Astrocyte (in vitro differentiated cells and primary cell): ENCODE measurements around the gene UQCC3. TPM values are rescaled to one million over a fixed set of nuclear protein-coding genes. Genes with fewer than 3 reads are reported as not detected.
"Not testable (repeated sequence)": the region's sequence is repeated elsewhere in the genome, so short reads cannot be mapped to it uniquely, and the experiment has no call there.

ENCODE experiments used
- DNase-seq: peaks from one replicate; pipeline ENCODE4 v3.0.0-alpha.2; 2010; ENCODE audit warnings: low read depth
- FAIRE-seq: peaks from 2 replicates; lab custom pipeline; 2011; peaks lifted over from hg19 to GRCh38; lab: Jason Lieb, UNC
- H2AFZ ChIP-seq: 2 replicates; pipeline ENCODE4 v1.6.0; 2012; ENCODE audit warnings: low read depth, low read length, inconsistent platforms
- H3K27ac ChIP-seq: 2 replicates; pipeline ENCODE4 v1.5.1; 2011; ENCODE audit warnings: low read depth, low read length, inconsistent platforms
- H3K27me3 ChIP-seq: 2 replicates; pipeline ENCODE4 v1.6.0; 2011; ENCODE audit warnings: low read length, inconsistent platforms; ENCODE audit not compliant: insufficient read depth
- H3K36me3 ChIP-seq: 2 replicates; pipeline ENCODE4 v1.5.1; 2011; ENCODE audit warnings: low read length, inconsistent platforms; ENCODE audit not compliant: insufficient read depth
- H3K4me1 ChIP-seq: 2 replicates; pipeline ENCODE4 v1.5.1; 2011; ENCODE audit warnings: low read length, inconsistent platforms; ENCODE audit not compliant: insufficient read depth
- H3K4me2 ChIP-seq: 2 replicates; pipeline ENCODE4 v1.6.0; 2012; ENCODE audit warnings: low read length, inconsistent platforms
- H3K4me3 ChIP-seq: 2 replicates; pipeline ENCODE4 v1.5.1; 2011; ENCODE audit warnings: low read depth, mild to moderate bottlenecking, low read length, inconsistent platforms; ENCODE audit not compliant: insufficient read depth
- H3K79me2 ChIP-seq: 2 replicates; pipeline ENCODE4 v1.6.0; 2012; ENCODE audit warnings: mild to moderate bottlenecking, low read length, inconsistent platforms; ENCODE audit not compliant: insufficient read depth
- H3K9ac ChIP-seq: 2 replicates; pipeline ENCODE4 v1.6.0; 2012; ENCODE audit warnings: mild to moderate bottlenecking, low read length, inconsistent platforms
- H3K9me3 ChIP-seq: 2 replicates; pipeline ENCODE4 v1.5.1; 2012; ENCODE audit warnings: low read depth, mild to moderate bottlenecking, low read length, inconsistent platforms; ENCODE audit not compliant: insufficient read depth
- H4K20me1 ChIP-seq: 2 replicates; pipeline ENCODE4 v1.6.0; 2012; ENCODE audit warnings: low read length, inconsistent platforms; ENCODE audit not compliant: insufficient read depth
- H3K27ac Mint-ChIP-seq: one replicate; pipeline ENCODE4 v1.8.0; 2021; ENCODE audit warnings: mild to moderate bottlenecking, mixed read lengths; ENCODE audit not compliant: unreplicated experiment
- H3K27me3 Mint-ChIP-seq: one replicate; pipeline ENCODE4 v1.8.0; 2021; ENCODE audit warnings: low read depth, mixed read lengths; ENCODE audit not compliant: unreplicated experiment
- H3K36me3 Mint-ChIP-seq: one replicate; pipeline ENCODE4 v1.8.0; 2021; ENCODE audit warnings: low read depth, mixed read lengths; ENCODE audit not compliant: unreplicated experiment
- H3K4me1 Mint-ChIP-seq: one replicate; pipeline ENCODE4 v1.8.0; 2021; ENCODE audit warnings: low read depth, mixed read lengths; ENCODE audit not compliant: unreplicated experiment
- H3K4me3 Mint-ChIP-seq: one replicate; pipeline ENCODE4 v1.8.0; 2021; ENCODE audit warnings: mild to moderate bottlenecking, moderate library complexity, mixed read lengths; ENCODE audit not compliant: unreplicated experiment
- H3K9me3 Mint-ChIP-seq: one replicate; pipeline ENCODE4 v1.8.0; 2021; ENCODE audit warnings: mild to moderate bottlenecking, mixed read lengths; ENCODE audit not compliant: unreplicated experiment
- CTCF ChIP-seq: IDR thresholded peaks from 2 replicates; pipeline ENCODE4 v1.5.1; 2011; ENCODE audit warnings: low read depth, mild to moderate bottlenecking, inconsistent platforms, low read length, moderate library complexity; ENCODE audit not compliant: insufficient read depth
- EZH2 ChIP-seq: IDR thresholded peaks from 2 replicates; pipeline ENCODE4 v1.6.1; 2012; ENCODE audit warnings: mild to moderate bottlenecking, low read length, inconsistent platforms; ENCODE audit not compliant: insufficient read depth
- total RNA-seq: library from RNA; stranded (reverse); gene quantifications from 2 replicates; pipeline ENCODE4 v1.2.1, GENCODE V29; 2021

UQCC3 gene
- total RNA-seq, 1 donor from 2014 or later: 8.7 TPM

DNA sequence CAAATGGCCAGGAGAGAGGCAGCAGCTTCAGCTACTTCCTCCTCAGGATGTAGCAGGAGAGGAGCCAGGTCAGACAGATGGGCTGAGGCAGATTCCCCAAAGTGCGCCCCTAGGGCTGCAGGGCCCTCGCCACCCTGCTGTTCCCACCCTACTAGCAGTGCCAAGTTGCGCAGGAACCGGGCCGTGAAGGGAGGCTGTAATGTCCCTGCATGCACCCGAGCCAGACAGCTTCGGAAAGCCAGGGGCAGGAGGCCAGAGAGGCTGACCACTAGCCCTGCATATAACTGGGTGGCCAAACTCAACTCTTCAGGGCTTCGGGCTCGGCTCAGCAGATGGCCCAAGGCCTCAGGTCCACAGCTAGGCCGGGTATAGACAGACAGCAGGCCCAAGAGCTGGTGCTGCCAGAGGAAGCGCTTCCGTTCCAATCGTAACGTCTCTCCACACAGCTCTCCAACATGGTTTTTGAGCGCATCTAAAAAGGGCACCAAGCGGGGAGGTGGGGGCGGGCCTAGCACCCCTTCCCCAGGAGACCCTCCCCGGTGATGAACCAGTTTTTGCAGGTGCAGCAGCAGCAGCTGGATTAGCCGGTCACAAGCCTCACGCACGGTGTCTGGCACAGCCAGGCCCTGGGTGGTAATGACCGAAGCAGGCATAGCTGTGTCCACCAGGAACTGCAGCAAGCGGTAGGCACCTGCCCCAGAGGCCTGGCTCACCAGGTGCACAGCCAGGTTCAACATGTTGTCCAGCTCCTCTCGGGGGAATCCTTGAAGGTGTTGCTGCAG is 23.1 kb upstream of the UQCC3 start:
- Histone ChIP-seq H3K27me3 (no peaks in the 10 kb centered on the region), H3K36me3 (peaks cover 15% of the 10 kb centered on the region), H2AFZ (no peak overlapping the region), H3K79me2 (peaks cover 76% of the 10 kb centered on the region), H3K27ac (no peak overlapping the region), H3K9ac (no peak overlapping the region), H3K9me3 (no peaks in the 10 kb centered on the region), H4K20me1 (peaks cover 18% of the 10 kb centered on the region), H3K4me3 (no peak overlapping the region), H3K4me2 (no peak overlapping the region), H3K4me1 (peaks cover 10% of the 10 kb centered on the region)
- Mint-ChIP-seq H3K27ac (no peak overlapping the region), H3K4me3 (no peak overlapping the region), H3K36me3 (no peaks in the 10 kb centered on the region), H3K9me3 (no peaks in the 10 kb centered on the region), H3K4me1 (peaks cover 7% of the 10 kb centered on the region), H3K27me3 (no peaks in the 10 kb centered on the region)
- TF ChIP-seq CTCF: no peak
- no peak for TF ChIP-seq EZH2
- no peak for FAIRE-seq
- DNase-seq: no peak

- Histone ChIP-seq H3K4me1 (peaks cover 10% of the 10 kb centered on the region), H2AFZ (no peak overlapping the region), H4K20me1 (peaks cover 18% of the 10 kb centered on the region), H3K9me3 (no peaks in the 10 kb centered on the region), H3K4me3 (no peak overlapping the region), H3K27ac (no peak overlapping the region), H3K36me3 (peaks cover 15% of the 10 kb centered on the region), H3K9ac (no peak overlapping the region), H3K4me2 (no peak overlapping the region), H3K27me3 (no peaks in the 10 kb centered on the region), H3K79me2 (peaks cover 71% of the 10 kb centered on the region)
- Mint-ChIP-seq H3K36me3 (no peaks in the 10 kb centered on the region), H3K4me1 (peaks cover 7% of the 10 kb centered on the region), H3K27me3 (no peaks in the 10 kb centered on the region), H3K9me3 (no peaks in the 10 kb centered on the region), H3K27ac (no peak overlapping the region), H3K4me3 (no peak overlapping the region)
- TF ChIP-seq CTCF: no peak
- TF ChIP-seq EZH2: no peak
- FAIRE-seq: no peak
- DNase-seq: no peak
These were observed 22.5 kb upstream of the UQCC3 start for GRCh38 chr11:62648967-62649364.

DNA sequence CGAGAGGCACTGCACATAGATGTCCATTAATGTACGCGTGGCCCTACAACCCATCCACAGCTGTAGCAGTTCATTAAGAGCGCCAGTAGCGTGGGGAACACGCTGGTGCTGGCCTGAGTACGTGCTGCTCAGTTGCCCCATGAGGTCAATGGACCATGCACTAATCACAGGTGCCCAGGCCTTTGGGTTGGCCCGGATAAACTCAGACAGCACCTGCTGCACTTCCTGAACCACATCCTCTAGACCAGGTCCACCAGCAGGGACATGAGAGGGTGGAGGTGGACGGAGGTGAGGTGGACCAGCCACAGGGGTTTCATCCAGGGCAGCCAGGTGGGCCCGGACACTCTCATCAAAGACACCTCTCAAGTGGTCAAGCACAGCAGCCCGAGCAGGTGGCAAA is 22.0 kb upstream of the UQCC3 start:
- peaks cover 66% of the 10 kb centered on the region for H3K79me2 ChIP-seq
- no peak overlapping the region for H3K27ac Mint-ChIP-seq
- no peak overlapping the region for H3K9ac ChIP-seq
- DNase-seq (no peak), FAIRE-seq (no peak)
- H2AFZ ChIP-seq: no peak overlapping the region
- no peaks in the 10 kb centered on the region for H3K27me3 ChIP-seq
- H3K36me3 ChIP-seq: peaks cover 12% of the 10 kb centered on the region
- peaks cover 13% of the 10 kb centered on the region for H4K20me1 ChIP-seq
- H3K4me3 ChIP-seq: no peak overlapping the region
- H3K9me3 ChIP-seq: no peaks in the 10 kb centered on the region
- no peak overlapping the region for H3K4me2 ChIP-seq
- H3K4me1 Mint-ChIP-seq: peaks cover 7% of the 10 kb centered on the region
- no peaks in the 10 kb centered on the region for H3K9me3 Mint-ChIP-seq
- no peak overlapping the region for H3K27ac ChIP-seq
- no peaks in the 10 kb centered on the region for H3K27me3 Mint-ChIP-seq
- H3K4me3 Mint-ChIP-seq: peak overlapping the region; percentile 64
- TF ChIP-seq CTCF: no peak
- no peak for TF ChIP-seq EZH2
- H3K36me3 Mint-ChIP-seq: no peaks in the 10 kb centered on the region
- peaks cover 10% of the 10 kb centered on the region for H3K4me1 ChIP-seq

DNA sequence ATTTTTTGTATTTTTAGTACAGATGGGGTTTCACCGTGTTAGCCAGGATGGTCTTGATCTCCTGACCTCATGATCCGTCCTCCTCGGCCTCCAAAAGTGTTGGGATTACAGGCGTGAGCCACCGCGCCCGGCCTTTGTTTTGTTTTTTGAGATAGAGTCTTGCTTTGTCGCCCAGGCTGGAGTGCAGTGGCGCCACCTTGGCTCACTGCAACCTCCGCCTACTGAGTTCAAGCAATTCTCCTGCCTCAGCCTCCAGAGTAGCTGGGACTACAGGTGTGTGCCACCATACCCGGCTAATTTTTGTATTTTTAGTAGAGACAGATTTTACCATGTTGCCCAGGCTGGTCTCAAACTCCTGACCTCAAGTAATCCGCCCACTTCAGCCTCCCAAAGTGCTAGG is 21.2 kb upstream of the UQCC3 start:
- H3K27ac ChIP-seq, H3K27ac Mint-ChIP-seq, H3K9me3 Mint-ChIP-seq, H4K20me1 ChIP-seq, DNase-seq, H3K4me1 Mint-ChIP-seq, FAIRE-seq, H3K27me3 Mint-ChIP-seq, H3K36me3 Mint-ChIP-seq, H2AFZ ChIP-seq, H3K9me3 ChIP-seq, H3K27me3 ChIP-seq, H3K9ac ChIP-seq, H3K4me1 ChIP-seq, H3K4me3 ChIP-seq, H3K4me2 ChIP-seq, H3K36me3 ChIP-seq: not testable (repeated sequence)
- H3K4me3 Mint-ChIP-seq: peak overlapping the region; percentile 8
- H3K79me2 ChIP-seq: peaks cover 58% of the 10 kb centered on the region
